Ovary (tissue), 9 donors: ENCODE data around the gene ADGRB2. TPM values are rescaled to one million over a fixed set of nuclear protein-coding genes. Genes with fewer than 3 reads are reported as not detected.

Source experiments
- DNase-seq, 5 donors: peaks; one replicate each; pipeline ENCODE4 v3.0.0-alpha.2; 2019 to 2020
- H3K27ac ChIP-seq, 2 donors: fragments of 200-600 bp; one replicate each; pipeline versions ENCODE4 v1.5.1 to v1.8.0; 2019 to 2022
- H3K27me3 ChIP-seq: fragments of 200-600 bp; one replicate; pipeline ENCODE4 v1.8.0; 2022
- H3K36me3 ChIP-seq: fragments of 200-600 bp; sonication (generic); one replicate; pipeline ENCODE4 v1.5.1; 2019
- H3K4me1 ChIP-seq: one replicate; pipeline ENCODE4 v1.8.1; 2013; ENCODE audit warnings: mild to moderate bottlenecking, moderate library complexity; ENCODE audit not compliant: insufficient read depth
- H3K4me3 ChIP-seq: fragments of 200-600 bp; sonication (generic); one replicate; pipeline ENCODE4 v1.5.1; 2017
- H3K9me3 ChIP-seq, 2 donors: fragments of 200-600 bp in 1 of 2; sonication (generic) in 1 of 2; one replicate each; pipeline versions ENCODE4 v1.5.1 to v1.8.1; 2013 to 2019; ENCODE audit warnings: mild to moderate bottlenecking in 1 of 2, moderate library complexity in 1 of 2
- CTCF ChIP-seq, 3 donors: fragments of 450-650 bp in 2 of 3; fragments of 200-600 bp in 1 of 3; IDR thresholded peaks; one replicate each; pipeline versions ENCODE4 v1.5.1 to v1.8.0; 2016 to 2022; ENCODE audit warnings: antibody characterized with exemption in 3 of 3, mild to moderate bottlenecking in 1 of 3
- EP300 ChIP-seq: sonication (generic); formaldehyde crosslinking; IDR thresholded peaks from one replicate; pipeline ENCODE4 v1.6.1; 2017; ENCODE audit warnings: antibody characterized with exemption
- POLR2A ChIP-seq: fragments of 450-650 bp; IDR thresholded peaks from one replicate; pipeline ENCODE4 v1.6.1; 2017; ENCODE audit warnings: antibody characterized with exemption, mild to moderate bottlenecking, moderate library complexity
- WGBS, 3 donors: extraction: QIAGEN DNeasy Blood & Tissue Kit in 1 of 3; methylation state at CpG; one replicate each; pipeline versions ENCODE4 v1.1.5 to v1.1.7; 2013 to 2017; 5-methylcytosine and 5-hydroxymethylcytosine counted together
- intact Hi-C, 4 donors: fragments of 100-400 bp; cut with DNase I; formaldehyde crosslinking; loops; one replicate each; pipeline versions ENCODE4 v1.11.0 to v1.15.1; 2022 to 2023
- polyA plus RNA-seq, 2 donors: library from polyadenylated mRNA; stranded (reverse); fragments of 200-250 nt in 1 of 2; fragments of 350-450 nt in 1 of 2; fragmentation: Illumina TruSeq in 1 of 2; extraction: RNeasy Lipid Tissue Mini Kit (QIAGEN cat#74804) in 1 of 2; gene quantifications; one replicate each; pipeline ENCODE4 v1.2.3, GENCODE V29; 2013 to 2014
- total RNA-seq, 7 donors: library from RNA; depleted of rRNA in 2 of 7; stranded (reverse); fragments of >200 nt in 2 of 7; fragmentation: NEBNext Ultra II Directional in 3 of 7; extraction: Animal tissue kit (Norgen Biotek cat#: 25700) in 3 of 7; gene quantifications; one replicate each; pipeline versions ENCODE4 v1.1.0 to v1.2.4, GENCODE V29; 2016 to 2023
- donor health status: DM: no; HTN: no; CAD: no; lungs with moderate emphysema.
- donor health status: DM: no; HTN: no; CAD: no.
- donor health status: Bipolar disorder and iron deficiency.
- donor health status: DM: yes; HTN: yes; CAD: no.
- donor health status: DM: no; HTN: no; CAD: no.
- donor health status: DM: yes; HTN: yes; CAD: no.

The ADGRB2 gene
- total and polyA plus RNA-seq, 9 donors: 0.30 to 7.2 (median 1.6) TPM

GRCh38 chr1:31694069-31694963, 69.8 kb downstream of the ADGRB2 start:
- intact Hi-C loops: no loop called here
- DNase-seq: no peak
- Histone ChIP-seq H3K9me3 (no peaks in the 10 kb centered on the region), H3K36me3 (no peaks in the 10 kb centered on the region), H3K27ac (no peak overlapping the region), H3K4me3 (no peak overlapping the region), H3K27me3 (no peaks in the 10 kb centered on the region), H3K4me1 (no peaks in the 10 kb centered on the region)
- TF ChIP-seq CTCF (IDR thresholded peaks at IDR 0.05) (no peak), EP300 (no peak), POLR2A (no peak)
- 68 to 71% (median 70%) methylated on average over 12 of the region's 12 CpGs for WGBS, 3 donors

- Histone ChIP-seq H3K9me3 (no peaks in the 10 kb centered on the region), H3K4me1 (peaks cover 9% of the 10 kb centered on the region), H3K27ac (no peak overlapping the region), H3K27me3 (no peaks in the 10 kb centered on the region), H3K36me3 (no peaks in the 10 kb centered on the region), H3K4me3 (no peak overlapping the region)
- WGBS, 3 donors: 72 to 80% (median 75%) methylated on average over 10 of the region's 10 CpGs
- intact Hi-C loops: no loop called here
- no peak for DNase-seq
- no peak for TF ChIP-seq CTCF (IDR thresholded peaks at IDR 0.05)
- TF ChIP-seq POLR2A: no peak
- TF ChIP-seq EP300: no peak
Measured at GRCh38 chr1:31693231-31693630, 70.9 kb downstream of the ADGRB2 start.

- Histone ChIP-seq H3K4me1 (peaks cover 16% of the 10 kb centered on the region), H3K4me3 (no peak overlapping the region), H3K9me3 (no peaks in the 10 kb centered on the region), H3K36me3 (no peaks in the 10 kb centered on the region), H3K27ac (peak overlapping the region in 1 of 2 donors; percentile 27), H3K27me3 (no peaks in the 10 kb centered on the region)
- WGBS, 3 donors: 79 to 88% (median 84%) methylated on average over 8 to 11 of the region's 11 CpGs
- intact Hi-C loops: no loop called here
- no peak for DNase-seq
- TF ChIP-seq CTCF (IDR thresholded peaks at IDR 0.05) (no peak), EP300 (no peak)
Measured at GRCh38 chr1:31691951-31692350, 72.2 kb downstream of the ADGRB2 start.

GRCh38 chr1:31691446-31691845, 72.7 kb downstream of the ADGRB2 start:
- TF ChIP-seq EP300 (no peak), CTCF (IDR thresholded peaks at IDR 0.05) (no peak), POLR2A (no peak)
- H3K4me3 ChIP-seq: no peak overlapping the region
- H3K9me3 ChIP-seq: no peaks in the 10 kb centered on the region
- peaks cover 16% of the 10 kb centered on the region for H3K4me1 ChIP-seq
- peak overlapping the region in 1 of 2 donors; percentile 27 for H3K27ac ChIP-seq
- intact Hi-C loops: no loop called here
- no peaks in the 10 kb centered on the region for H3K27me3 ChIP-seq
- no peaks in the 10 kb centered on the region for H3K36me3 ChIP-seq
- DNase-seq: no peak
- 77 to 86% (median 78%) methylated on average over 2 to 4 of the region's 4 CpGs for WGBS, 3 donors
